ES-I3 (cell line): ENCODE results near the gene SEMA3E.

Experiments
- H3K36me3 ChIP-seq: 2 replicates; pipeline ENCODE4 v1.6.1; 2013; ENCODE audit warnings: mild to moderate bottlenecking, low read length, control low read depth, moderate library complexity; ENCODE audit not compliant: insufficient read depth
- H3K4me1 ChIP-seq: 2 replicates; pipeline ENCODE4 v1.6.1; 2013; ENCODE audit warnings: mild to moderate bottlenecking, control low read depth, low read length; ENCODE audit not compliant: insufficient read depth
- H3K9ac ChIP-seq: 2 replicates; pipeline ENCODE4 v1.6.1; 2013; ENCODE audit warnings: low read depth, mild to moderate bottlenecking, low read length, moderate library complexity
- H3K9me3 ChIP-seq: 2 replicates; pipeline ENCODE4 v1.6.1; 2013; ENCODE audit warnings: mild to moderate bottlenecking, low read length, moderate library complexity; ENCODE audit not compliant: control insufficient read depth, insufficient read depth

SEMA3E gene

DNA sequence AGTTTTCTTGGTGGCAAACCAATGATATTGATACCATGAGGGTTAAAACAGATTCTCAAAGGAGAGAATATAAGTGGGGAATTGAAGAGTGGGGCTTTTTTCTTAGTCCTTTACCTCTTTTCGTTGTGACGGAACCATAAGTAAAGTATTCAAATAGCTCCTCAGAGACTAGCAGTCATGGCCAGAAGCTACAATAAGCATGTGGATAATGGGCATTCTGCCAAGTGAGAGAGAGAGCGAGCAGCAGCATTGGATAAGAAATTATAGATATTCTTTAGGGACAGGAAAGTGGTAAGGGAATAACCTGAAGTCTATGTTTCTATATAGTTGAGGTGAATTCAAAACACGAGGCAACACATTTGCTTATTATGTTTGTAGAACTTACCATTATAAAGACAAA, 235.1 kb downstream of the SEMA3E start:
- H3K9ac ChIP-seq: no peak overlapping the region
- H3K4me1 ChIP-seq: peaks cover 19% of the 10 kb centered on the region
- no peaks in the 10 kb centered on the region for H3K9me3 ChIP-seq
- H3K36me3 ChIP-seq: no peaks in the 10 kb centered on the region

DNA sequence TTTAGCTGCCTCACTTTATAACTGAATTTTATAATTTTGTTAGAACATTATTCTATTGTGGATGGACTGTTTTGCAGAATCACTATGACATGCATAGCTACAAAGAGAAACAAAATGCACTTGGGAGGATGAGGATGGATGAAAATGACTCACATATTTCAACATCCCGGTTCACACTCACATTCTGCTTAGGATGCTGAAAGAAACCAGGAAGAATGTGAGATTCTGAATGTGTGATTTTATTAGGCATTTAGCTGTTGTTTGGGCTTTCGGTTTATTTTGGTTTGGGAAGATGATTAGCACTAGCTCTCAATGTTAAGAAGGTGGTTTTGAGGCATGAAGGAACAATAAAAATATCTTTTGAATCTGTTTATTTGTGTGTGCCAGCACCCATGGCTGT, 235.5 kb downstream of the SEMA3E start:
- Histone ChIP-seq H3K9ac (no peak overlapping the region), H3K4me1 (peaks cover 19% of the 10 kb centered on the region), H3K9me3 (no peaks in the 10 kb centered on the region), H3K36me3 (no peaks in the 10 kb centered on the region)

DNA sequence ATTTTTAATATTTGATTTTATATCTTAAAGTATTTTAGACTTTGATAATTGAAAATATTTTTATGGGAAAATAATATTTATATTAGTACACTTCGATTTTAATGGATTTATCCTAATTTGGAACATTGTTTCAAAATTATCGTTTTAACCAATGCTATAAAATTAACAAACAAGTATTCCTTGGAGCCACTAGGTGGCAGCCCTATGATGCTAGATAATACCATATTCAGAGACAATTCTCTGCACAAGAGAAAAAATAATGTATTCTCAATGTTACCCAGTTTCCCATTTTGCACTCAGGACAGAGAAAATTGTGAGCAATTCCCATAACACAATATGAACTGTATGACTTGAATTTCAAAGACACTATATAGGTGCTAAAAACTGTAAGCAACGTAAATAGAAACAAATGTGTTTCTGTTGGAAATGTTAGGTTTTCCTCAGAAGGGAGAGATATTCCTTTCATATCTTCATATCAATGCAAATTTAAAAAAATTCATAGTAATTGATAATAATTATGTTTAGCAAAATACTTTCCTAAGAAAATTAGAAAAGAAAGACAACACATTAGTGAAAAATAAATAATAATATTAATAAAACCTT, 237.8 kb downstream of the SEMA3E start:
- H3K36me3 ChIP-seq: no peaks in the 10 kb centered on the region
- peaks cover 19% of the 10 kb centered on the region for H3K4me1 ChIP-seq

DNA sequence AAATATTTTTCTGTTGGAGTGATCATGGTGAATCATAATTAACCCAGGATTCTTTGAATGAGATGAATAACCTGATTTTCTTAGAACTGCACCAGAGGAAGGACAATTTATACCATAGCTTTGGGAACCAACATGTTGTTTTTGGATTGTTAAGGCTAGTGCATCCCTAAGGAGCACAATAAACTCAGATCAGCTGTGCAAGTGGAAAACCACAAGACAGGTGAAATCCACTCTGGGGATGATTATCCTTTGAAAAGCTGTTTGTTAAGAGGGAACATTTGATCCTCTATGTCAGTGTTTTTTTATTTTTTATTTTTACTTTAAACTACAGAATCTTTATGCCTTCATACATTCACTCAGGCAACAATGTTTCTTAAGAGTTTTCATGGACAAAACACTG, 254.2 kb downstream of the SEMA3E start:
- no peak overlapping the region for H3K9ac ChIP-seq
- no peaks in the 10 kb centered on the region for H3K4me1 ChIP-seq
- H3K36me3 ChIP-seq: no peaks in the 10 kb centered on the region
- H3K9me3 ChIP-seq: no peaks in the 10 kb centered on the region

More for the DNA sequence above, 237.8 kb downstream of the SEMA3E start:
- Histone ChIP-seq H3K9me3 (no peaks in the 10 kb centered on the region), H3K9ac (no peak overlapping the region)

DNA sequence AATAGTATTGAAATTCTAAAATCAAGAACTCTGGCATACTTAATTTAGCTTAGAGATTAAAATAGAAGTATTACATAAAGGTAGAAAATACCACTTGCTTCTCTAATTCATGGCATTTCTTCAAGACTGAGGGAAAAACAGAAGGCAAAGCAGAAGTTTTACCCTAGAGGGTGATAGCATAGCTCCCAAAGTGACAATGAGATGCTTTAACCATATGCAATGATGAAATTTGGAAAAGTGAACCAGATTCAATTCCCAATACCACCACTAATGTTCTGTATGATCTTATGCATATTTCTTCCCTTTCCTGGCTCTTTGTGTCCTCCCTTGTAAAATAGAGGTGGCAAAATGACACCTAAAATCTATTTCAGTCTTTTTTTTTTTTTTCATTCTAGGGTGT, 260.5 kb downstream of the SEMA3E start:
- Histone ChIP-seq H3K9ac (no peak overlapping the region), H3K36me3 (no peaks in the 10 kb centered on the region), H3K9me3 (no peaks in the 10 kb centered on the region), H3K4me1 (no peaks in the 10 kb centered on the region)

DNA sequence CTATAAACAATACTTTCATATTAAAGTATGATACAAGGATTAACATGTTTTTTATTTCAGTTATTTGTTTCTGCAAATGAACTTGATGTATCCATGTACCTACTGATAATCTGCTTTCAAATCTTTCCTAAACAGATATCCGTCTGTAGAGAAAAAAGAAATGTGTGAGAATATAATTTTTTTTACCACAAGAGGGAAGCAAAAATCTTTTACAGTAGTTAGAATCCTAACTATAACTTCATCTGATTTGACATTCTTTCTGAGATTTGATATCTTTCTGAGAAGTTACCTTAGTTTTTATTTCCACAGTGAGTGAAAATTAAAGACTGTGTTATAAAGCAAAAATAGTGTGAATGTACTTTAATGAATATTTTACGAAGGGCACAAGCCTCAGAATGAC, 282.3 kb downstream of the SEMA3E start:
- no peaks in the 10 kb centered on the region for H3K9me3 ChIP-seq

DNA sequence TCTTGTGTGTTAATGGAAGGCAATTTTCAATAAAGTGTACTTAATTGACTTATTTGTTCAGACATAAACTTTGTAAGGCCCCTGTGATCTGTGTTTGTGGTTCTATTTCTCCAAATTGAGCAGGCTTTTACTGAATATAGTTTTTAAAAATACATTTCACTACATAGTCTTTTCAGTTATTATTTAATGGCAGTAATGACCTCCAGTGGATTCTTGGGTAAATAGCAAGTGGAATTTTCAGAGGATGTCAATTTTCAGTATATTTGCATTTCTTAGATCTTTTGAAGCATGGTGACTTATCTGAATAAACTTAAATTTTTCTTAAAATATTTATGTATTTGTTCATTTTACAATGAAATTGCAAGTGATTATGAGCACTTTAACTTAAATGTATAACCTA, 283.2 kb downstream of the SEMA3E start:
- H3K9ac ChIP-seq: no peak overlapping the region
- H3K4me1 ChIP-seq: no peaks in the 10 kb centered on the region
- no peaks in the 10 kb centered on the region for H3K36me3 ChIP-seq
- H3K9me3 ChIP-seq: no peaks in the 10 kb centered on the region

More for the DNA sequence above, 282.3 kb downstream of the SEMA3E start:
- Histone ChIP-seq H3K9ac (no peak overlapping the region), H3K4me1 (no peaks in the 10 kb centered on the region), H3K36me3 (no peaks in the 10 kb centered on the region)

DNA sequence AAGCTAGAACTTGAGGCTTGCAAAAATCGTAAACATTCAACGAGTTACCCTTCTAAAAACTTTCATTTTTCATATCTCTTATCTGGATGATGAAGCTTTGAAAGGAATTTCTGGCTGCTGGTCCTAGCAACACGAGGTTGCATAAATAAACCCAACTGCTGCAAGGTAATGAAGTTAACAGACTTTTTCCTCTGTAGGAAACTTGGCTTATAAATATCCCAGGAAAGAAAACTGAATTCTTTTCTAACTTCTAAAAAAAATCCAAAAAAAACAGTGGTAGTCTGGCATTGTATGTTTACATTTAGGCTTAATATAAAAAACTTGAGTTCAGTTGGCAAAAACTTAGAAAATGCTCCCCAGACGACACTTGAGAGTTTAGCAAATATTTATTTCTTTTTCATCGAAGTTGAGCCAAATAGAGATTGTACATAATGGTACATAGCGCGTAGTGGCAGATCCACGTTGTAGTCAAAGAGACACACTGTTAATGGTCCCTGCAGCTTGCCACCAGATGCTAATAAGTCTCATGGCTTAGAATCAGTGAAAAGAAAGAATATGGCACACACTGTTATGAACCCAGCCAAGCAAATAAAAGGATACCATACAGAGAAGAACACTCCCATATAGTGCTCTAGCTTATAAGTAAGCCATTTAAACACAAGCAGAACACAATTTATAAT, 285.9 kb downstream of the SEMA3E start:
- no peaks in the 10 kb centered on the region for H3K36me3 ChIP-seq
- H3K9me3 ChIP-seq: no peaks in the 10 kb centered on the region
- no peaks in the 10 kb centered on the region for H3K4me1 ChIP-seq
- no peak overlapping the region for H3K9ac ChIP-seq

DNA sequence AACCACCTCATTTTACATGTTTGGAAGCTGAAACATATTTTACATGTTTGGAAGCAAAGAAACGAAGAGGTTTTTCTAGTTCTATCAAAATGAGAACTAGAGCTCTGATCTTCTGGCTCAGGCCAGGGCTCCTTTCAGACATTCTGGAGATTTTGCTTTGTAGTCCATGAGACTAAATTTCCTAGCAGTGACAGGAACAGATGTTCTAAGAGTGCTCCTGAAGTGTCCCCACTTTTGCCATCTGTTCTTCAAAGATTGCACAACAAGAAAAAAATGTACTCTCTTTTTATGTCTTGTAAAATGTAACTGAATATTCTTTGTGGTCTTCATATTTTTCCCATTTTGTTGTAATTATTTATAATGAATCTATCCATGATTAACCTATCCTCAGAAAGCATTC, 289.8 kb downstream of the SEMA3E start:
- no peaks in the 10 kb centered on the region for H3K9me3 ChIP-seq
- no peaks in the 10 kb centered on the region for H3K36me3 ChIP-seq
- no peaks in the 10 kb centered on the region for H3K4me1 ChIP-seq
- no peak overlapping the region for H3K9ac ChIP-seq

DNA sequence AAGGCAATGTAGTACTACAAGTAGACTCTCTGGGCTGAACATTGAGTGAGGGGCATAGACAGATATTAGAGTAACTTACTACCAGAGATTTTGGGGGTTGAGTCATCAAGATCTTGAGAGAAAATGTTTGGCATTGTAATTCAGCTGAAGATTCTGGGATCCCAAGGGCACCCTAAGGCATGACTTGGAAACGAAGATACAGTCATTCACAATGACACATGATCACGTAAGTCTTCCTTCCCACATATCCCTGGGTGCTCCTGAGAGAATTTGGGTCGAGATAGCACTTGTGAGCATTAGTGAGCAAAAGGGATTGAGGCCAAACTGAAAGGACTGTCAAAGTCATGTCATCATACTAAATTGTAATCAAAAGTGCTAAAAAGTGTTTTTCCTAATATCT, 293.8 kb downstream of the SEMA3E start:
- H3K9me3 ChIP-seq: no peaks in the 10 kb centered on the region
- no peaks in the 10 kb centered on the region for H3K4me1 ChIP-seq
- no peaks in the 10 kb centered on the region for H3K36me3 ChIP-seq
- H3K9ac ChIP-seq: no peak overlapping the region

DNA sequence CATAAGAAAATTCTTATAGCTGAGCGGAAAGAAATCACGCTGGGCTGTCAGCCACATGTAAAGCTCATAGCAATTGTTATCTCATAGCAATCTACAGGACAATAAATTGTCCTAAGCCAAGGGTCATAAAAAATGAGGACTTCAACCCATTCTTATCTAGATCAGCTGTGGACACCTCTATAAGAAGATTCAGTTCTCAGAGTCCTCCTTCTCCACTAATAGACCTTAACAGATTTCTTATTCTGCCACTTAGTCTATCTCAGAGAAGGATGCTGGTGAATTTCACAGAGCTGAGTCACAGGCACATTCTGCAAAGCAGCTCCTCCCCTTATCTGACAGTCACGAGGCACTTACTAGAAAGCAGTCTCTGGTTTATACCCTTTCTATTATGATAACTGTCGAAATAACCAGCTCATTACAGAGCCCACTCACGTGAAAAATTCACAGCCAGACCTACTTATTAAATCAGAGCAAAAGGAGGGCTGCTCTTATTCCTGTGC, 300.9 kb downstream of the SEMA3E start:
- H3K36me3 ChIP-seq: no peaks in the 10 kb centered on the region
- H3K4me1 ChIP-seq: peaks cover 4% of the 10 kb centered on the region; the same call in 1 of the 2 replicates
- H3K9ac ChIP-seq: peak overlapping the region; percentile 23; the same call in 1 of the 2 replicates
- H3K9me3 ChIP-seq: no peaks in the 10 kb centered on the region

DNA sequence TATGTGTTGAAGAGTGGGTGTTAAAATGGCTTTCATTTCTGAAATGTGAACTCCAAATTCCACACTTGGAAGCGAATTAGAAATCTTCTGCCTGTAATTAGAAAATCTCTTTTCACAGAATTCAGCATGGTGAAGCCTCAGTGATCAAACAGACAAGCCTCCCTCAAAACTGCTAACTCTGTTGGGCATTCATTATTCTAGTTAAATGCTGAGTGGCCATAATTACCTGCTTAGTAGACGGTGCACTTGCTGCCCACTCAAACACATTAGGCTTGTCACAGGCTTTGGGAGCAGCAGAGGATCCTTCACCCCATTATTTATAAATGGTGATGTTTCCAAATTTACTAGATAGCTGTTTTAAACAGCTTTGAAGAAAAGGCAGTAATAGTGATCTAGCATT, 309.0 kb downstream of the SEMA3E start:
- H3K4me1 ChIP-seq: no peaks in the 10 kb centered on the region
- no peak overlapping the region for H3K9ac ChIP-seq
- no peaks in the 10 kb centered on the region for H3K36me3 ChIP-seq
- no peaks in the 10 kb centered on the region for H3K9me3 ChIP-seq

DNA sequence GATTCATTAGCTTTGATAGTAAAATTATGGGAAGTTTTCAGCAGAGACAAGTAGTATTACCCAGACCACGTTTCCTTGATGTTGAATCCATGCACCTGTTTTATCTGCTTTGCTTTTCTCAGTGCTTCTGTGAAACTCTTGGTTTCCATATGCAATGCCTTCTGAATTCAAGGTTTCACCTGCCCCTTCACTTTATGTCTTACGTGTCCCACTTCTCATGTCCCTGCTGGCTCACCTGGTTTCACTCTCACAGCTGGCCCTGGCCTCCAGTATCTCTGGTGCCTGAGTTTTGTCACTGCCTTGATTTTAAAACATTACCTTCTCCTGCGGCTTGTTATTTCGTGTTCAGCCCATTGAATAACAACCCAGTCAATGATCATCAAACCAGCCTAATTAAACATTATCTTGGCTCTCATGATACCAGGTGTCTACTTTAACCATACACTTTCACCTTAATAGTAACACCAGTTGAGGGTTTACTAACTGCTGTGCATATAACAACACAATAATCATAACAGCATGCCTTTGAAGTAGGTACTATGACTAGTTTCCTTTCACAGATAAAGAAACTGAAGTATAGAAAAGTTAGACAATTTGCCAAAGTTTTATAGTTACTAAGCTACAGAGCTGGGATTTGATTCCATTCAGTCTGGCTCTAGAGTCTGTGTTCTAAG, 310.5 kb downstream of the SEMA3E start:
- Histone ChIP-seq H3K4me1 (no peaks in the 10 kb centered on the region), H3K9ac (no peak overlapping the region), H3K36me3 (no peaks in the 10 kb centered on the region), H3K9me3 (no peaks in the 10 kb centered on the region)

DNA sequence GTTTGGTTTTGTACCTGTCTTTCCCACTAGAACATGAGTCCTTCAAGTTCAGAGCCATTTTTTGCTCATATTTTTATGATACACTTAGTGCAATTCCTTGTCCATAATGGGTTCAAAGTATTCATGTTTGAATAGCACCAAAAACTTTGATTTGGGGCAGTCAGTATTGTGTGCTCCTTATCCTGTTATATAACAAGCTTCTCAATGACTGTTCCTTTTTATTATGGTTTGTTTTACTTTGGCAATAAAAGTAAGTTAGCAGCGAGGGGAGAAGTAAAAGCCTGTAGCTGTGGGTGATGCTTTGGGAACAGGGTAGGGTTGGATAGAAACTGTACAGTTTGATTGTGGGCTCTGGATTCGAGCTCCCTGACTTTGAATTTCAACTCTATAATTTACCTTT, 311.9 kb downstream of the SEMA3E start:
- no peaks in the 10 kb centered on the region for H3K9me3 ChIP-seq
- H3K4me1 ChIP-seq: no peaks in the 10 kb centered on the region
- no peaks in the 10 kb centered on the region for H3K36me3 ChIP-seq
- no peak overlapping the region for H3K9ac ChIP-seq

DNA sequence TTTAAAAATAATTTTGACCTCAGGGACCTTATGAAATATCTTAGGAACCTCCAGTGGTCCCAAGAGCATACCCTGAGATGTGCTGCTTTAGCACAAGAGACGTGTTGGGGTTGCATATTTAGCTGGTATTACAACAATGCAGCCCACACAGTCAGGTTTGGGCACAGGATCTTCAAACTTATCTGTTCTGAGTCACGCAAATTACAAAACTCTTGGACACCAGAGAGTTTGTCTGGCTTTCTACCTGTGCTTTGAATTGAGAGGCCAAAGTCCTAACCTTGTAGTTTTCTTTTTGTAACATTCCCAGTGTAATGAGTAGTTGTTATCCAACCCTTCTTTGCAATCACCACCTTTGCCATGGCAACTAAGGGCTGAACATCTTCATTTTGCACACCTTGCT, 322.7 kb downstream of the SEMA3E start:
- Histone ChIP-seq H3K36me3 (no peaks in the 10 kb centered on the region), H3K4me1 (no peaks in the 10 kb centered on the region), H3K9me3 (no peaks in the 10 kb centered on the region), H3K9ac (no peak overlapping the region)
